NOMO-1 (cell line): Measurements from ENCODE around the gene CHAF1A.

ENCODE experiments used
- DNase-seq, 2 experiments: peaks; one replicate each; lab custom pipeline; 2025; ENCODE audit not compliant: unreplicated experiment in 2 of 2; lab: John Stamatoyannopoulos, UW

The CHAF1A gene

GRCh38 chr19:4487572-4487971 is 85.1 kb downstream of the CHAF1A start:
- no peak for DNase-seq

- no peak for DNase-seq
Observed at GRCh38 chr19:4488496-4488895, 86.1 kb downstream of the CHAF1A start.

GRCh38 chr19:4491446-4491845 is 89.0 kb downstream of the CHAF1A start:
- DNase-seq: no peak

- DNase-seq: no peak
Observed at GRCh38 chr19:4492337-4493103, 90.1 kb downstream of the CHAF1A start.
